ENCODE data around the gene CDC42BPB.
A peak's percentile ranks its signal among the peaks of the same experiment; 100 is the strongest.

CDC42BPB gene

DNA sequence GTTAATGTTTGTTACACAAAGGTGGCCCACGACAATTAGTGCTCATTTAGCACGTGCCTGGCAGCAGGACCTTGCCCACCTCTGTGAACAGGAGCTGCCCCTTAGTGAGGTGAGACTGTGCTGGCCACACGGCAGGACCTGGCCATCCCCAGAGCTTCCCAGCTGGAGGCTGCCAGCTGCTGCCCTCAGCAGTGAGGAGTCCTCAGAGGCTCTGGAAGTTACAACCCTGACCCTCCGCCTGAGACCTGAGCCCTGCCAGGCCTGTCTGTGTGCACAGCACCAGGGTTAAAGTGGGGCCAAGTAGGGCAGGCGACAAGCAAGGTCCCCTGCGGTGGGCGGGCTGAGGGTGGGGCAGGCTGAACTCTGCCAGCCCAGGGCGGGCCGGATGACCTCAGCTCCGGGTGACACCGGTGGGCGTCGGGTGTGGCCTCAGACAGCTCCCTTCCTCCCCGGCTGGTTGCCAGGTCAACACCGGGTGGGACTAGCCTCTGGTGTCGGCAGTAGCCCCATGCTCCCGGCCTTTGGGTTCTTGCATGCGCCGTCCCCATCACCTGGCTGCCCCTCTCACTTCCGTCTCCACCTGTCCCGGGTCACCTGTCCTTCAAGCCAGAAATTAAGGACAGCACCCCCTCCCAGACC is 17.5 kb upstream of the CDC42BPB start:
- peak overlapping the region; percentile 13 to 42 (median 33) for H3K4me3 ChIP-seq
- H3K27ac ChIP-seq, result peak overlapping the region in 19 of 21 experiments; percentile 7 to 90 (median 71)

DNA sequence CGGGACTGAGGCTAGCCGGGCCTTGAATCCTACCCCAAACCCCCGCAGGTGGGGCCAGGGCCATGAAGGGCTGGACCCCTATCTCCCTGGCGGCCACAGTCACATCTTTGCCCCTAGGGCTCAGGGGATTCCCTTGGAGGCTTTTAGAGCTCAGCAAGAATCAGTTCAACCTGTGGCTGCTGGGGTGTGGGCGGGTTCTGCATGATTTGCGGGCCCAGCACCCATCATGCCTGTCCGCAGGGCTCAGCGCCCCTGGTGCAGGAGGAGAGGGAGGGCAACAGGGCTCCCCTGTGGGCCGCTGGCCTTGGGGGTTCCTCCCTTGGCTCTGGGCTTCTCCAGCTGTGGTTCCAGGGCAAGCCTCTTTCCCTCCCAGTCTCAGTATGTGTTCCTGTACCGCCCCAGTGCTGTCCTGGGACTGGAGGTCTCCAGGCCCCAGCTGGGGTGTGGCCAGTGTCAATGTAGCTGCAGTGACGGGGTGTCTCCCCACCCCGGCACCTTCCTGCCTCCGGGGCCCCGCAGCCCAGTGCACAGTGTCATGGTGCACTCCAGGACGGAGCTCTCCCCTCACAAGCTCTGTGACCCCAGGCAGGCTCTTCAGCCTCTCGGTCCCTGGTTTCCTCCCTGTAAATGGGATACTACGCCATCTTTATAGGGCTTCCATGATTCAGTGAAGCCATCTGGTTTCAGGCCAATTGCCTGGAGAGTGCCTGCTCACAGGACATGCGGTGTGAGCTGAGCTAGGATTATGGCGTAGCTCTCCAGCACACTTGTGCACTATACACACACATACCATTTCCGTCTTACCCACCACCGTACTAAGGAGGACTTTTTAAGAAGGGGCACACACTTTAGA is 16.8 kb upstream of the CDC42BPB start:
- Histone ChIP-seq H3K4me3 (no peak overlapping the region), H3K27ac (peak overlapping the region in 15 of 21 experiments; percentile 7 to 90 (median 71))

GRCh38 chr14:103073367-103073875 is 16.1 kb upstream of the CDC42BPB start:
- peak overlapping the region in 6 of 21 experiments; percentile 14 to 90 (median 82) for H3K27ac ChIP-seq
- no peak overlapping the region for H3K4me3 ChIP-seq

DNA sequence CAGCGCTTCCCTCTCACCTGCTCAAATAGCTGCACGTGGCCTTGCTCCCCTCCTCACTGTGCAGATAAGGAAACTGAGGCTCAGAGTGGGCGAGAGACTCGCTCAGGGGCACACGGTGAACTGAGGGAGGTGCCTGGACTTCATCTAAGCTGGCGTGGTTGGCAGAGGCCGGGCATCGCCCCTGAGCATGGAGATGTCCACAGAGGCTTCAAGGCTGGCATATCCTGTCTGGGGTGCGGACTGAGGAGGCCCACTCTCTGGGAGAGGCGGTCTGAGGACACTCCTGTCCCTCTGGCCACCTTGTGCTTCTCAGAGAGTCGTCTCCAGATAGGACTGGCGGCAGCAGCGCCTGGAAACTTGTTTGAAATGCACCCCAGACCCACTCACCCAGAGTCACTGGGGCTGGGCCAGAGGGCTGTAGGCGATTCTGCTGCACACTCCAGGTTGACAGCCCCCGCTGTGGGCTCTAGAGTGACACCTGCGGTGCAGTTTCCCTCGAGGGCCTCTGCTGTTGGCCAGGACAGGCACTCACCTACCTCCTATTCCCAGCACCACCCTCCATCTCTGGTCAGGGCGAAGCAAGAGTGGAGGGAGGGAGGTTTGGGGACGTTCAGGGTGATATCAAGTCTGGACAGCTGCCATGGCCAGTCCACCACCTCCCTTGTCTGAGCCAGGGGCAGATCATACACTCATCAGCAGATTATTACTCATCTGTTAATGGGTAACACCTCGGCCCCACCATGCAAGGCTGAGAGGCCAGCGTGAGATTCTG is 15.4 kb upstream of the CDC42BPB start:
- H3K4me3 ChIP-seq, result no peak overlapping the region
- peak overlapping the region in 1 of 21 experiments; percentile 29 for H3K27ac ChIP-seq

DNA sequence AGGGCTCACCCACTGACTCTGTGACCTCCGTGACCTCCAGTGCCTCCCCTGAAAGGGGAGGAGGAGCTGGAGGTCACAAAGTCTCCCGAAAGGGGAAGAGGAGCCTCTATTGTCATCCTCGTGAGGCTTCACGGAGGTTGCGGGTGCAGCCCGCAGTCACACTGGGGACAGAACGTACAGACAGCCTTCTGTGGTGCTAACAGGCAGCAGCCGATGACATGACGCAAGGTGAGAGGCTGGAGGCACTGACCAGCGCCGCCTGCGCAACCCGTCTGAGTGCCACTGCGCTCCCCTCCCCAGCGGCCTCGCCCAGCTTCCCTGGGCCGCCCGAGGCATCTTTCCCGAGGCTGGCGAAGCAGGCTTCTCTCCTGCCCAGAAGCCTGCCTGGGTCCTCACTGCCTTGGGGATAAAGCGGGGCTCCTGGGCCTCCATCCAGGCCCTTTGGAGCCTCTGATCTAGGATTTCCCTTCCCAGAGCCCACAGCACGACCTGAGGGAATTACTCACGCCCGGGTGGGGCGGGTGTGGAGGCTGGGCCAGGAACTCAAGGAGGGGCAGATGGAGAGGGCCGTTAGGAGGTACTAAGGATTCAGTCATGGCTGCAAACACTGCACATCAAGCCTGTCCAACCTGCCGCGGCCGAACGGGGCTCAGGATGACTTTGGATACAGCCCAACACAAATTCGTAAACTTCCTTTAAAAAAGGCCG is 14.3 kb upstream of the CDC42BPB start:
- Histone ChIP-seq H3K4me3 (no peak overlapping the region), H3K27ac (peak overlapping the region in 9 of 21 experiments; percentile 22 to 70 (median 35))

GRCh38 chr14:103070971-103071542 is 13.7 kb upstream of the CDC42BPB start:
- peak overlapping the region in 6 of 21 experiments; percentile 25 to 71 (median 47) for H3K27ac ChIP-seq
- no peak overlapping the region for H3K4me3 ChIP-seq

DNA sequence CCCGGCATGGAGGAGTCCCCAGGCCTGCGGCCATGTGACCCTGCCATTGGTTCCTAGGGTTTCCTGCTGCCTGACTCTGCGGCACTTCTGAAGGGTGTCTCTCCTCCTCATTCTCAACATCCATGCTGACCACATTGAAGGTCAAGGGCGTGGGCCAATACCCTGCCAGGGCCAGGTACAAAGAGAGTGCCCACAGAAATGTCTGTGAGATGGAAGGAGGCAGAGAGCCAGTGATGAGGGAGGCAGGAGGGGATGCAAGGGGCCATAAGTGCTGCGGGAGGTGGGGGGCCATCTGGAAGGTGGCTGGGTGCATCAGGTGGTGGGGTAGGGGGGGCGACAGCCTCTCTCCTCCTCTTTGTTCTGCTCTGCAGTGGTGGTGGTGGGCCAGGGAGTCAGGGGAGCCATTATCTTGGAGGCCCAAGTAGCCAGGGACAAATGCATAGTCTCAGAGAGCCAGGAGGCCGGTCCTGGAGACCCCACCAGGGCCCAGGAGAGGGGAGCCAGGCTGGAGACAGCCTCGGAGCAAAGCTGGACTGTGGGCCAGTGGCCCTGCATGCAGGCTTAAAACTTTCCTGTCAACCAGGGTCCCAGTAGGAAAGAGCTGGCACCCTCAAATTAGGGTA is 13.0 kb upstream of the CDC42BPB start:
- Histone ChIP-seq H3K4me3 (no peak overlapping the region), H3K27ac (no peak overlapping the region)

GRCh38 chr14:103068351-103069073 is 11.2 kb upstream of the CDC42BPB start:
- H3K4me3 ChIP-seq, result no peak overlapping the region
- peak overlapping the region in 18 of 21 experiments; percentile 57 to 88 (median 78) for H3K27ac ChIP-seq

DNA sequence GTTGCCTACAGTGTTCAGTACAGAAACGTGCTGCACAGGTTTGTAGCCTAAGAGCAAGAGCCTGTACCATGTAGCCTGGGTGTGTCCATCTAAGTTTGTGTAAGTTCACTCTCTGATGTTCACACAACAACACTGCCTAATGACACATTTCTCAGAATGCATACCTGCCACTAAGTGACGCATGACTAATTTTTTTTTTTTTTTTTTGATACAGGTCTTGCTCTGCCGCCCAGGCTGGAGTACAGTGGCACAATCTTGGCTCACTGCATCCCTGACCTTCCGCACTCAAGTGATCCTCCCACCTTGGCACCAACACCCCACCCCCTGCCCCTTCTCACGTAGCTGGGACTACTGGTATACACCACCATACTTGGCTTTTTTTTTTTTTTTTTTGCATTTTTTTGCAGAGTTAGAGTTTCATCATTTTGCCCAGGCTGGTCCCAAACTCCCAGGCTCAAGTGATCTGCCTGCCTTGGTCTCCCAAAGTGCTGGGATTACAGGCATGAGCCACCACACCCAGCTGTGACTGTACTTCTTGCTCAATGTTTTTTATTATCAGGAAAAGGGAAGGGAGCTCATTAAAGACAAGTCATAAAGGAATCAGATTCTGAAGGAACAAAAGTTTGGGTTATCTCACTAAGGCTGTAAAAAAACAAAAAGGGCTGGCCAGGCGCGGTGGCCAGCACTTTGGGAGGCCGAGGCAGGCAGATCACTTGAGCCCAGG is 10.0 kb upstream of the CDC42BPB start:
- H3K4me3 ChIP-seq, result no peak overlapping the region
- H3K27ac ChIP-seq, result peak overlapping the region in 19 of 21 experiments; percentile 57 to 88 (median 78)

DNA sequence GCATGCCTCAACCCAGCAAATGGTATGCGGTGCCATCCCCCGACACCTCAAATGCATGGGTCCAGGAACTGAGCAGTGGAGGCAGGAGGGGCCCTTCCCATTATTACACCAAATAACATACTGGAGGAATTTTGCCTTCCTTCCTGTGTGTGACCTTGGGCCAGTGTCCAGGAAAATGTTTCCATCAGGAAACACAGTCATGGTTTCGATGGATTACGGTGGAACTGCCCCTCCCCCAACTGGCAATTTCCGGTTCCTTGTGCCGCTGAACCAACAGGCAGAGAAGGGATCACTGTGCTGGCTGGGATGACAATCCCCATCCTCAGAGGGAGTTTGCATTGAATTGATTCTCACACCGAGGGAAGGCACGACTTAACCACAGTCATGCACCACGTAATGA is 9.1 kb upstream of the CDC42BPB start:
- H3K27ac ChIP-seq, result peak overlapping the region in 15 of 21 experiments; percentile 13 to 88 (median 79)
- no peak overlapping the region for H3K4me3 ChIP-seq

GRCh38 chr14:103065861-103066260 is 8.5 kb upstream of the CDC42BPB start:
- H3K27ac ChIP-seq, result peak overlapping the region in 10 of 21 experiments; percentile 14 to 88 (median 78)
- H3K4me3 ChIP-seq, result no peak overlapping the region

GRCh38 chr14:103064978-103065377 is 7.6 kb upstream of the CDC42BPB start:
- peak overlapping the region in 4 of 21 experiments; percentile 3 to 88 (median 58) for H3K27ac ChIP-seq

GRCh38 chr14:103064436-103064835 is 7.1 kb upstream of the CDC42BPB start:
- H3K4me3 ChIP-seq, result no peak overlapping the region
- H3K27ac ChIP-seq, result no peak overlapping the region

More at GRCh38 chr14:103064978-103065377, 7.6 kb upstream of the CDC42BPB start:
- no peak overlapping the region for H3K4me3 ChIP-seq

DNA sequence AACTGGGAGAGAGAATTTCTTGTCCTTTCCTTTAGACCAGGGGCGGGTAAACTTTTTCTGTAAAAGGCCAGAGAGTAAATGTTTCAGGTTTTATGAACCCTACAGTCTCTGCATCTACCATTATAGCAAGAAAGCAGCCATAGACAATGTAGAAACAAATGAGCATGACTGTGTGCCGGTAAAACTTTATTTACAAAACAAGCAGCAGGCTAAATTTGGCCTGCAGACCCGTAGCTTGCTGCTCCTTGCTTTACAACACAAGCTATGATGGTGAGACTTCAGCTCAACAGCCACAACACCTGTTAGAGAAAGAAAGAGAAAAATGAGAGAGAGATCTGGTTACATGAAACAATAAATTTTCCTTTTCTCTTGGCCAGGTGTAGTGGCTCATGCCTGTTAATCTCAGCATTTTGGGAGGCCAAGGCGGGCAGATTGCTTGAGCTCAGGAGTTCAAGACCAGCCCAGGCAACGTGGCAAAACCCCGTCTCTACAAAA is 4.2 kb upstream of the CDC42BPB start:
- Histone ChIP-seq H3K27ac (no peak overlapping the region), H3K4me3 (no peak overlapping the region)

GRCh38 chr14:103059556-103059955 is 2.2 kb upstream of the CDC42BPB start:
- Histone ChIP-seq H3K27ac (peak overlapping the region in 2 of 21 experiments; percentile 11 to 27), H3K4me3 (no peak overlapping the region)

- peak overlapping the region; percentile 59 to 93 (median 77) for H3K4me3 ChIP-seq
- H3K27ac ChIP-seq, result peak overlapping the region; percentile 49 to 96 (median 87)
Observed at GRCh38 chr14:103058164-103059055, 1.1 kb upstream of the CDC42BPB start.
